Measurements from ENCODE around the gene TMX1.
A peak's percentile ranks its signal among the peaks of the same experiment; 100 is the strongest.
"Not testable (repeated sequence)": the region's sequence is repeated elsewhere in the genome, so short reads cannot be mapped to it uniquely, and the experiment has no call there.

Gene TMX1

GRCh38 chr14:51239813-51240803 is at the start of gene TMX1:
TSS of gene TMX1 (plus strand) at chr14:51240247. CDS start at chr14:51240293, 46 bp downstream.
- peak; percentile 95 for DNase-seq

GRCh38 chr14:51201890-51202289 is 38.2 kb upstream of the TMX1 start:
- DNase-seq = no peak

- no peak for DNase-seq
Observed at GRCh38 chr14:51202914-51203665, 37.0 kb upstream of the TMX1 start.

GRCh38 chr14:51203881-51204280 is 36.2 kb upstream of the TMX1 start:
- DNase-seq = no peak

- DNase-seq = no peak
Observed at GRCh38 chr14:51205486-51205885, 34.6 kb upstream of the TMX1 start.

- DNase-seq = no peak
Observed at GRCh38 chr14:51206462-51206861, 33.6 kb upstream of the TMX1 start.

- DNase-seq = no peak
Observed at GRCh38 chr14:51207621-51208020, 32.4 kb upstream of the TMX1 start.

GRCh38 chr14:51208982-51209381 is 31.1 kb upstream of the TMX1 start:
- DNase-seq = peak; percentile 58

GRCh38 chr14:51209457-51209856 is 30.6 kb upstream of the TMX1 start:
- peak; percentile 76 for DNase-seq

- no peak for DNase-seq
Observed at GRCh38 chr14:51210594-51210993, 29.5 kb upstream of the TMX1 start.

GRCh38 chr14:51211149-51211548 is 28.9 kb upstream of the TMX1 start:
- peak; percentile 81 for DNase-seq

GRCh38 chr14:51216602-51217001 is 23.4 kb upstream of the TMX1 start:
- no peak for DNase-seq

GRCh38 chr14:51219473-51220448 is 20.3 kb upstream of the TMX1 start:
- no peak for DNase-seq

GRCh38 chr14:51223463-51223862 is 16.6 kb upstream of the TMX1 start:
- not testable (repeated sequence) for DNase-seq

- no peak for DNase-seq
Observed at GRCh38 chr14:51224551-51224950, 15.5 kb upstream of the TMX1 start.

GRCh38 chr14:51225751-51226150 is 14.3 kb upstream of the TMX1 start:
- no peak for DNase-seq

- no peak for DNase-seq
Observed at GRCh38 chr14:51228391-51228790, 11.7 kb upstream of the TMX1 start.

- no peak for DNase-seq
Observed at GRCh38 chr14:51228890-51229289, 11.2 kb upstream of the TMX1 start.

GRCh38 chr14:51236314-51236713 is 3.7 kb upstream of the TMX1 start:
- DNase-seq = no peak

- no peak for DNase-seq
Observed at GRCh38 chr14:51240804-51241380, 845 bp downstream of the TMX1 start.

GRCh38 chr14:51242545-51243490 is 2.8 kb downstream of the TMX1 start:
- DNase-seq = no peak

All from NCI-H2081 treated with DMSO at 0.1 percent for 48 hours (cell line).